NCI-H1105 (cell line): ENCODE results near the gene PLSCR2.
"Not testable (repeated sequence)": the region's sequence is repeated elsewhere in the genome, so short reads cannot be mapped to it uniquely, and the experiment has no call there.

Source experiments
- DNase-seq: peaks from one replicate; lab custom pipeline; 2025; lab: John Stamatoyannopoulos, UW

Gene PLSCR2

GRCh38 chr3:146469150-146470017 lies at the start of gene PLSCR2:
Gene PLSCR2 (minus strand): TSS chr3:146469561. CDS start chr3:146459904, 9,657 bp downstream.
- DNase-seq = peak; percentile 61

GRCh38 chr3:146517684-146518435 lies 48.5 kb upstream of the PLSCR2 start:
- no peak for DNase-seq

GRCh38 chr3:146513386-146514051 lies 44.2 kb upstream of the PLSCR2 start:
- no peak for DNase-seq

GRCh38 chr3:146511402-146512134 lies 42.2 kb upstream of the PLSCR2 start:
- no peak for DNase-seq

- DNase-seq = no peak
These were observed 38.2 kb upstream of the PLSCR2 start for GRCh38 chr3:146507331-146508120.

- no peak for DNase-seq
These were observed 36.2 kb upstream of the PLSCR2 start for GRCh38 chr3:146505516-146505915.

- no peak for DNase-seq
These were observed 35.3 kb upstream of the PLSCR2 start for GRCh38 chr3:146504498-146505197.

GRCh38 chr3:146503461-146504202 lies 34.3 kb upstream of the PLSCR2 start:
- no peak for DNase-seq

- DNase-seq = no peak
These were observed 33.6 kb upstream of the PLSCR2 start for GRCh38 chr3:146502887-146503460.

GRCh38 chr3:146501752-146502151 lies 32.4 kb upstream of the PLSCR2 start:
- no peak for DNase-seq

- DNase-seq = no peak
These were observed 30.3 kb upstream of the PLSCR2 start for GRCh38 chr3:146499701-146500100.

GRCh38 chr3:146498002-146498736 lies 28.8 kb upstream of the PLSCR2 start:
- no peak for DNase-seq

GRCh38 chr3:146497145-146497843 lies 27.9 kb upstream of the PLSCR2 start:
- not testable (repeated sequence) for DNase-seq

GRCh38 chr3:146496726-146497125 lies 27.4 kb upstream of the PLSCR2 start:
- DNase-seq = no peak

- DNase-seq = no peak
These were observed 26.9 kb upstream of the PLSCR2 start for GRCh38 chr3:146496251-146496650.

- DNase-seq = no peak
These were observed 24.4 kb upstream of the PLSCR2 start for GRCh38 chr3:146493761-146494160.

GRCh38 chr3:146493221-146493620 lies 23.9 kb upstream of the PLSCR2 start:
- no peak for DNase-seq

- no peak for DNase-seq
These were observed 21.9 kb upstream of the PLSCR2 start for GRCh38 chr3:146491303-146491702.
